IPS DF 6.9 (cell line): ENCODE data around the gene LDB2.
A peak's percentile ranks its signal among the peaks of the same experiment; 100 is the strongest.
"Not testable (repeated sequence)": the region's sequence is repeated elsewhere in the genome, so short reads cannot be mapped to it uniquely, and the experiment has no call there.

ENCODE experiments used
- DNase-seq: peaks from one replicate; pipeline ENCODE4 v3.0.0-alpha.2; 2013; ENCODE audit warnings: low read depth, low spot score
- H3K27ac ChIP-seq: one replicate; pipeline ENCODE4 v1.5.1; 2013; ENCODE audit warnings: low read length, control low read depth
- H3K27me3 ChIP-seq: 2 replicates; pipeline ENCODE4 v1.6.1; 2013; ENCODE audit warnings: mild to moderate bottlenecking, low read length; ENCODE audit not compliant: control insufficient read depth, insufficient read depth
- H3K36me3 ChIP-seq: 2 replicates; pipeline ENCODE4 v1.6.1; 2013; ENCODE audit warnings: low read length; ENCODE audit not compliant: control insufficient read depth, insufficient read depth
- H3K4me1 ChIP-seq: 2 replicates; pipeline ENCODE4 v1.6.1; 2013; ENCODE audit warnings: low read length; ENCODE audit not compliant: control insufficient read depth, insufficient read depth
- H3K4me3 ChIP-seq: 2 replicates; pipeline ENCODE4 v1.5.1; 2013; ENCODE audit warnings: mild to moderate bottlenecking, low read length
- H3K9me3 ChIP-seq: 2 replicates; pipeline ENCODE4 v1.6.1; 2013; ENCODE audit warnings: low read length, inconsistent platforms; ENCODE audit not compliant: control insufficient read depth, insufficient read depth
- WGBS: extraction: QIAGEN DNeasy Blood & Tissue Kit; methylation state at CpG from one replicate; pipeline ENCODE4 v1.1.7; 2013; ENCODE audit warnings: mixed read lengths, missing lambda C conversion rate; ENCODE audit not compliant: insufficient read length, insufficient coverage; 5-methylcytosine and 5-hydroxymethylcytosine counted together

Gene LDB2

GRCh38 chr4:16897991-16898827 is at the start of gene LDB2:
Gene LDB2 (minus strand): TSS chr4:16898645.
- peak within 1 kb of the TSS; percentile 44; the same call in 1 of the 2 replicates for H3K4me3 ChIP-seq
- no CpG with 5 or more reads among the region's 18 CpGs for WGBS

GRCh38 chr4:16942491-16942890 is 44.0 kb upstream of the LDB2 start:
- Histone ChIP-seq H3K4me1 (no peaks in the 10 kb centered on the region), H3K9me3 (no peaks in the 10 kb centered on the region), H3K27ac (no peak overlapping the region), H3K36me3 (no peaks in the 10 kb centered on the region), H3K27me3 (no peaks in the 10 kb centered on the region), H3K4me3 (no peak overlapping the region)
- no peak for DNase-seq
- WGBS = no CpG with 5 or more reads among the region's 14 CpGs

More at GRCh38 chr4:16897991-16898827, at the start of gene LDB2:
- Histone ChIP-seq H3K27ac (no peak within 1 kb of the TSS), H3K4me1 (peaks cover 2% of the 10 kb centered on the region; the same call in 1 of the 2 replicates), H3K27me3 (no peaks in the 10 kb centered on the region), H3K9me3 (no peaks in the 10 kb centered on the region), H3K36me3 (no peaks in the 10 kb centered on the region)
- no peak for DNase-seq

- WGBS = no CpG with 5 or more reads among the region's 2 CpGs
These were observed 40.7 kb upstream of the LDB2 start for GRCh38 chr4:16939178-16939577.

GRCh38 chr4:16938512-16939040 is 40.1 kb upstream of the LDB2 start:
- no peaks in the 10 kb centered on the region for H3K4me1 ChIP-seq
- H3K4me3 ChIP-seq = no peak overlapping the region
- no peaks in the 10 kb centered on the region for H3K36me3 ChIP-seq
- no peak overlapping the region for H3K27ac ChIP-seq
- no peaks in the 10 kb centered on the region for H3K27me3 ChIP-seq
- H3K9me3 ChIP-seq = no peaks in the 10 kb centered on the region
- no CpG with 5 or more reads among the region's 6 CpGs for WGBS
- DNase-seq = no peak

More at GRCh38 chr4:16939178-16939577, 40.7 kb upstream of the LDB2 start:
- no peaks in the 10 kb centered on the region for H3K27me3 ChIP-seq
- no peak overlapping the region for H3K27ac ChIP-seq
- H3K4me3 ChIP-seq = no peak overlapping the region
- DNase-seq = no peak
- no peaks in the 10 kb centered on the region for H3K36me3 ChIP-seq
- no peaks in the 10 kb centered on the region for H3K4me1 ChIP-seq
- H3K9me3 ChIP-seq = no peaks in the 10 kb centered on the region

- Histone ChIP-seq H3K27me3 (no peaks in the 10 kb centered on the region), H3K4me1 (peaks cover 3% of the 10 kb centered on the region), H3K27ac (no peak overlapping the region), H3K36me3 (no peaks in the 10 kb centered on the region), H3K9me3 (no peaks in the 10 kb centered on the region), H3K4me3 (no peak overlapping the region)
- WGBS = no CpG with 5 or more reads among the region's 5 CpGs
- DNase-seq = no peak
These were observed 33.2 kb upstream of the LDB2 start for GRCh38 chr4:16931339-16932305.

- Histone ChIP-seq H3K36me3 (no peaks in the 10 kb centered on the region), H3K4me1 (no peaks in the 10 kb centered on the region; the same call in 1 of the 2 replicates), H3K9me3 (no peaks in the 10 kb centered on the region), H3K27me3 (no peaks in the 10 kb centered on the region), H3K27ac (no peak overlapping the region), H3K4me3 (no peak overlapping the region)
- no CpG with 5 or more reads among the region's 1 CpG for WGBS
- DNase-seq = no peak
These were observed 27.8 kb upstream of the LDB2 start for GRCh38 chr4:16926214-16926613.

- H3K36me3 ChIP-seq, H3K27me3 ChIP-seq, H3K9me3 ChIP-seq, H3K4me1 ChIP-seq, H3K4me3 ChIP-seq: not testable (repeated sequence)
- peak; percentile 57 for DNase-seq
- no CpG with 5 or more reads among the region's 4 CpGs for WGBS
- peak overlapping the region; percentile 26 for H3K27ac ChIP-seq
These were observed 20.3 kb upstream of the LDB2 start for GRCh38 chr4:16918716-16919115.

- no CpG with 5 or more reads among the region's 13 CpGs for WGBS
- Histone ChIP-seq H3K27me3 (no peaks in the 10 kb centered on the region), H3K36me3 (no peaks in the 10 kb centered on the region), H3K27ac (no peak overlapping the region), H3K4me3 (no peak overlapping the region), H3K9me3 (no peaks in the 10 kb centered on the region), H3K4me1 (no peaks in the 10 kb centered on the region)
- peak; percentile 88 for DNase-seq
These were observed 18.4 kb upstream of the LDB2 start for GRCh38 chr4:16916719-16917337.

- no peaks in the 10 kb centered on the region for H3K4me1 ChIP-seq
- DNase-seq = no peak
- no peak overlapping the region for H3K27ac ChIP-seq
- H3K36me3 ChIP-seq = no peaks in the 10 kb centered on the region
- no peaks in the 10 kb centered on the region for H3K27me3 ChIP-seq
- H3K4me3 ChIP-seq = no peak overlapping the region
- H3K9me3 ChIP-seq = no peaks in the 10 kb centered on the region
- WGBS = no CpG with 5 or more reads among the region's 2 CpGs
These were observed 17.6 kb upstream of the LDB2 start for GRCh38 chr4:16916031-16916430.

- no peak overlapping the region for H3K27ac ChIP-seq
- H3K27me3 ChIP-seq = no peaks in the 10 kb centered on the region
- no peaks in the 10 kb centered on the region for H3K9me3 ChIP-seq
- DNase-seq = no peak
- H3K36me3 ChIP-seq = no peaks in the 10 kb centered on the region
- no CpG with 5 or more reads among the region's 1 CpG for WGBS
- H3K4me3 ChIP-seq = no peak overlapping the region
- H3K4me1 ChIP-seq = no peaks in the 10 kb centered on the region; the same call in 1 of the 2 replicates
These were observed 15.8 kb upstream of the LDB2 start for GRCh38 chr4:16914208-16914607.
